Gastrocnemius medialis (tissue), 4 donors: ENCODE measurements around the gene PTDSS2.

Experiments
- POLR2A ChIP-seq, 2 donors: fragments of 450-650 bp; IDR thresholded peaks; one replicate each; pipeline ENCODE4 v1.6.1; 2017; ENCODE audit warnings: antibody characterized with exemption in 2 of 2, mild to moderate bottlenecking in 2 of 2, moderate library complexity in 2 of 2
- TF ChIP-seq, protein P1 (sequence below), 5 experiments: fragments of 450-650 bp in 3 of 5; fragments of 200-600 bp in 2 of 5; sonication (generic) in 2 of 5; IDR thresholded peaks in 4 of 5; conservative IDR thresholded peaks in 1 of 5; 1 replicate in 4 of 5; 2 replicates in 1 of 5; pipeline ENCODE4 v1.5.1; 2016 to 2019; ENCODE audit warnings: antibody characterized with exemption in 5 of 5, mild to moderate bottlenecking in 3 of 5, moderate library complexity in 3 of 5

- TF ChIP-seq, protein P1, sequence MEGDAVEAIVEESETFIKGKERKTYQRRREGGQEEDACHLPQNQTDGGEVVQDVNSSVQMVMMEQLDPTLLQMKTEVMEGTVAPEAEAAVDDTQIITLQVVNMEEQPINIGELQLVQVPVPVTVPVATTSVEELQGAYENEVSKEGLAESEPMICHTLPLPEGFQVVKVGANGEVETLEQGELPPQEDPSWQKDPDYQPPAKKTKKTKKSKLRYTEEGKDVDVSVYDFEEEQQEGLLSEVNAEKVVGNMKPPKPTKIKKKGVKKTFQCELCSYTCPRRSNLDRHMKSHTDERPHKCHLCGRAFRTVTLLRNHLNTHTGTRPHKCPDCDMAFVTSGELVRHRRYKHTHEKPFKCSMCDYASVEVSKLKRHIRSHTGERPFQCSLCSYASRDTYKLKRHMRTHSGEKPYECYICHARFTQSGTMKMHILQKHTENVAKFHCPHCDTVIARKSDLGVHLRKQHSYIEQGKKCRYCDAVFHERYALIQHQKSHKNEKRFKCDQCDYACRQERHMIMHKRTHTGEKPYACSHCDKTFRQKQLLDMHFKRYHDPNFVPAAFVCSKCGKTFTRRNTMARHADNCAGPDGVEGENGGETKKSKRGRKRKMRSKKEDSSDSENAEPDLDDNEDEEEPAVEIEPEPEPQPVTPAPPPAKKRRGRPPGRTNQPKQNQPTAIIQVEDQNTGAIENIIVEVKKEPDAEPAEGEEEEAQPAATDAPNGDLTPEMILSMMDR (IDR thresholded peaks at IDR 0.05 in 4 of 5, conservative IDR thresholded peaks at IDR 0.05 in 1 of 5) = no peak
- TF ChIP-seq POLR2A (IDR thresholded peaks at IDR 0.05) = no peak
These were observed 9.6 kb downstream of the PTDSS2 start for GRCh38 chr11:459511-460220.
